Stimulated activated naive CD4-positive, alpha-beta T cell (primary cell): Measurements from ENCODE around the gene NDUFB3.

Experiments used
- DNase-seq, 6 experiments: peaks; one replicate each; lab custom pipeline; 2025; lab: John Stamatoyannopoulos, UW

NDUFB3 gene

GRCh38 chr2:201093573-201093972 lies 21.8 kb downstream of the NDUFB3 start:
- DNase-seq = no peak

GRCh38 chr2:201100497-201100896 lies 28.7 kb downstream of the NDUFB3 start:
- no peak for DNase-seq

GRCh38 chr2:201105759-201106158 lies 34.0 kb downstream of the NDUFB3 start:
- no peak for DNase-seq

- no peak for DNase-seq
Measured at GRCh38 chr2:201107624-201108023, 35.8 kb downstream of the NDUFB3 start.

GRCh38 chr2:201108341-201108740 lies 36.5 kb downstream of the NDUFB3 start:
- no peak for DNase-seq

GRCh38 chr2:201109186-201109585 lies 37.4 kb downstream of the NDUFB3 start:
- no peak for DNase-seq

GRCh38 chr2:201110615-201111014 lies 38.8 kb downstream of the NDUFB3 start:
- DNase-seq = no peak

GRCh38 chr2:201111096-201111495 lies 39.3 kb downstream of the NDUFB3 start:
- DNase-seq = no peak

- DNase-seq = no peak
Measured at GRCh38 chr2:201114350-201114749, 42.5 kb downstream of the NDUFB3 start.

- DNase-seq = no peak
Measured at GRCh38 chr2:201114846-201115245, 43.0 kb downstream of the NDUFB3 start.

- DNase-seq = peak; percentile 70 to 83 (median 73)
Measured at GRCh38 chr2:201116115-201116958, 44.5 kb downstream of the NDUFB3 start, which contains the start of gene CFLAR. CFLAR (plus strand) TSS chr2:201116164; CDS start chr2:201129866, 13,702 bp downstream.

GRCh38 chr2:201116959-201117734 lies 45.3 kb downstream of the NDUFB3 start:
- DNase-seq = peak; percentile 22 to 66 (median 40)

- peak in 2 of 6 experiments; percentile 27 to 39 for DNase-seq
Measured at GRCh38 chr2:201117735-201118094, 45.9 kb downstream of the NDUFB3 start.

- DNase-seq = peak; percentile 73 to 79 (median 76)
Measured at GRCh38 chr2:201118121-201118960, 46.5 kb downstream of the NDUFB3 start.

GRCh38 chr2:201118961-201119854 lies 47.4 kb downstream of the NDUFB3 start:
- DNase-seq = peak in 2 of 6 experiments; percentile 37 to 39

- DNase-seq = no peak
Measured at GRCh38 chr2:201122276-201122675, 50.5 kb downstream of the NDUFB3 start.

GRCh38 chr2:201126308-201127151 lies 54.7 kb downstream of the NDUFB3 start:
- DNase-seq = no peak

- no peak for DNase-seq
Measured at GRCh38 chr2:201127152-201127511, 55.3 kb downstream of the NDUFB3 start.

GRCh38 chr2:201127570-201127969 lies 55.8 kb downstream of the NDUFB3 start:
- peak in 4 of 6 experiments; percentile 9 to 17 (median 14) for DNase-seq

- no peak for DNase-seq
Measured at GRCh38 chr2:201128033-201128432, 56.2 kb downstream of the NDUFB3 start.
